NCI-H2029 treated with DMSO at 0.1 percent for 48 hours (cell line): ENCODE data around the gene ARHGEF18.
"Not testable (repeated sequence)": the region's sequence is repeated elsewhere in the genome, so short reads cannot be mapped to it uniquely, and the experiment has no call there.

Experiments
- DNase-seq: peaks from one replicate; lab custom pipeline; 2025; lab: John Stamatoyannopoulos, UW

Gene ARHGEF18

GRCh38 chr19:7348587-7349230 is at the start of gene ARHGEF18:
Gene ARHGEF18 (plus strand): TSS chr19:7348937. CDS start chr19:7362891, 13,954 bp downstream.
- no peak for DNase-seq

- DNase-seq = no peak
These were observed 47.2 kb upstream of the ARHGEF18 start for GRCh38 chr19:7301525-7301924.

- no peak for DNase-seq
These were observed 45.3 kb upstream of the ARHGEF18 start for GRCh38 chr19:7303470-7303869.

DNA sequence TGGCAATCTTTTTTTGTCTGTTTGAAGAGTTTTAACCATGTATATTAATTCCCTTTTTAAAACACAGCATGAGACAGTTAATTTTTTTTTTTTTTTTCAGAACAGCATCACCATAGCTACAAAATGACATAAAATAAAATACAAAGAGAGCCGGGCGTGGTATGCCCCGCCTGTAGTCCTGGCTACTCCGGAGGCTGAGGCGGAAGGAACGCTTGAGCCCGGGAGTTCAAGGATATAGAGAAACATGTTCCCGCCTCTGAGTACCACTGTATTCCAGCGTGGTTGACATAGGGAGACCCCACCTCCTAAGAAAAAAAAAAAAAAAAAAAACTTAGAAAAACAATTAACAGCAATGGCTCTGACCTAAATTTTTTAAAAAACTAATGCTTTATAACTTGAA is 44.5 kb upstream of the ARHGEF18 start:
- DNase-seq = no peak

- no peak for DNase-seq
These were observed 41.0 kb upstream of the ARHGEF18 start for GRCh38 chr19:7307590-7308218.

- not testable (repeated sequence) for DNase-seq
These were observed 40.4 kb upstream of the ARHGEF18 start for GRCh38 chr19:7308327-7308726.

GRCh38 chr19:7311911-7312310 is 36.8 kb upstream of the ARHGEF18 start:
- DNase-seq = no peak

DNA sequence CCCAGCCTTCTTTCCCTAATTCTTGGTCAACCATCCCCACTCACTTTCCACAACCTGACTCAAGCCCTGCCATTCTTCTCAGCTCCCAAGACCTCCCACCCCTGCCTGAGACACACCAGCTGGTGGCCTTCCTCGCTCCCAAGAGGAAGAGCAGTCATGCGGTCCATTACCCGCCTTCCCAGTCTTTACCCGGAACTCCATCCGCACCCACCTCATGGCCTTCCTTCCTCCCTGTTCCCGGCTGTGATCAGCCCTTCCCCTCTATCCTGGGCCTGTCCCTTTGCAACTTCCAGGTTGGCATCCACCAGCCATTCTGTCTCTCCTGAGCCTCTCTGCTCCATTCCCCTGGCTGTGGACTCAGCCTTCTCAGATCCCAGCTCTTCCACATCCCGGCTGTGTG is 35.9 kb upstream of the ARHGEF18 start:
- no peak for DNase-seq

GRCh38 chr19:7318176-7318575 is 30.6 kb upstream of the ARHGEF18 start:
- no peak for DNase-seq

GRCh38 chr19:7326105-7326877 is 22.4 kb upstream of the ARHGEF18 start:
- DNase-seq = no peak

- DNase-seq = no peak
These were observed 20.9 kb upstream of the ARHGEF18 start for GRCh38 chr19:7327802-7328201.

- no peak for DNase-seq
These were observed 20.1 kb upstream of the ARHGEF18 start for GRCh38 chr19:7328647-7329046.

- no peak for DNase-seq
These were observed 17.3 kb upstream of the ARHGEF18 start for GRCh38 chr19:7331446-7331845.

DNA sequence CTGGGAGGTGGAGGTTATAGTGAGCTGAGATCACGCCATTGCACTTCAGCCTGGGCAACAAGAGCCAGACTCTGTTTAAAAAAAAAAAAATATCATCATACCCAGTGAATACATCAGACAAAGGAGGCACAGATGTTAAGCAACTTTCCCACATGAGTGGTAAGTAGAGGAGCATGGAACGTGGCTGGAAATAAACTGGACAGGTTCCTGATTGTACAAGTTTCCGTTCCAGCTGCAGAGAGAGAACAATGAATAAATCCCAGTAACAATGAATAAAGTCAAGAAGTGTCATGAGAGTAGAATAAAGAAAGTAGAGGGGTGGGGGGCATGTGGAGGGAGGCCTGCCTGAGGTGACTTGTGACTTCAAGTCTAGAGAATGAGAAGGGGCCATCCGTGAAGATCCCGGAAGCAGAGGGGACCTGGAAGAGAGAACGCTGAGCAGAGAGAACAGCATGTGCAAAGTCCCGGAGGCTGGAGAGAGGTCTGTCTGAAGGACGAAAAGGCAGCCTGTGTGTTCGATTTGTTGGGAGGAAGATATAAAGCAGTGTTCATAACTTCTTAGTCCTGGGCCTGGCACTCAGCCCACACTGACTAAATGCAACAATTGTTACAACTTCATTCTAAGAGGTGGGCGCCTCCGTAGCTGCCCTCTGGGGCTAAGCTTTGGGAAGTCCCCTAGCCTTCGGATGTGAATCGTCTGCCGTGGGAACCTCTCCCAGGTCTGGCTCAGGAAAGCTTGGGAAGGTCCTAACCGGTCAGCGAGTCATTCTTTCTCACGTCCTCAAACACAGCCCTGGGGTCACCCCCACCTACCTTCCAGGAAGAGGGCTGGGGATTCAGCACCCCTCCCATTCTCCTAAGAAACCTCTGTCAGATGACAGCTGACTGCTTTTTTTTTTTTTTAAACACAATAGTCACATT is 15.3 kb upstream of the ARHGEF18 start:
- DNase-seq = no peak

DNA sequence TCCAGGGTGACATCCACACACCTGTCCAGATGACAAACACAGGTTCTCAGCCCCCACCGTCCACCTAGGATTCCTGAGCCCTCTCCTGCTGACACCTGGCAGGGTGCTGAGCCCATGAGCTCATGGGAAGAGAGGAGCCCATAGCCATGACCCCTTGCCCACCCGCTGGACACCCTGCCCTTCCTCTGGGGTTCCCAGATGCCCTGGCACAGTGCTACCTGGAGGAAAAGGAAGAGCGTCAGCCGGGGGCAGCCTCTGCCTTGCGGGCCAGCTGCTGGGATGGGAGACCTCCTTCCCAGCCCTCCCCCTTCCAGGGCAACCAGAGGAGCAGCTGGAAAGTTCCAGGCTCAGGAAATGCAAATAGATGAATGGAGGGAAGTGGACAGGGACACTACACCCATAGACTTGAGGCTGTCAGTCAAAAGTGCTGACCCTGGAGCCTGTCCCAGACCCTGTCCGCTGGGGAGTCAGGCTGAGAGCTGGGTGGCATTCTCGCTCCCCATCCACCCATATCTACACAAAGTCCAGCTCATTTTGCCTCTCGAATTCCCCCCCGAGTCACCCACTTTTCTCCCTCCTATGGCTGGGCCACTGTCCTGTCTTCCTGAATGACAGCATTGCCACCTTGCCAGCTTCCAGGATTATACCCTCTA is 12.3 kb upstream of the ARHGEF18 start:
- no peak for DNase-seq

GRCh38 chr19:7337380-7338194 is 11.2 kb upstream of the ARHGEF18 start:
- no peak for DNase-seq

DNA sequence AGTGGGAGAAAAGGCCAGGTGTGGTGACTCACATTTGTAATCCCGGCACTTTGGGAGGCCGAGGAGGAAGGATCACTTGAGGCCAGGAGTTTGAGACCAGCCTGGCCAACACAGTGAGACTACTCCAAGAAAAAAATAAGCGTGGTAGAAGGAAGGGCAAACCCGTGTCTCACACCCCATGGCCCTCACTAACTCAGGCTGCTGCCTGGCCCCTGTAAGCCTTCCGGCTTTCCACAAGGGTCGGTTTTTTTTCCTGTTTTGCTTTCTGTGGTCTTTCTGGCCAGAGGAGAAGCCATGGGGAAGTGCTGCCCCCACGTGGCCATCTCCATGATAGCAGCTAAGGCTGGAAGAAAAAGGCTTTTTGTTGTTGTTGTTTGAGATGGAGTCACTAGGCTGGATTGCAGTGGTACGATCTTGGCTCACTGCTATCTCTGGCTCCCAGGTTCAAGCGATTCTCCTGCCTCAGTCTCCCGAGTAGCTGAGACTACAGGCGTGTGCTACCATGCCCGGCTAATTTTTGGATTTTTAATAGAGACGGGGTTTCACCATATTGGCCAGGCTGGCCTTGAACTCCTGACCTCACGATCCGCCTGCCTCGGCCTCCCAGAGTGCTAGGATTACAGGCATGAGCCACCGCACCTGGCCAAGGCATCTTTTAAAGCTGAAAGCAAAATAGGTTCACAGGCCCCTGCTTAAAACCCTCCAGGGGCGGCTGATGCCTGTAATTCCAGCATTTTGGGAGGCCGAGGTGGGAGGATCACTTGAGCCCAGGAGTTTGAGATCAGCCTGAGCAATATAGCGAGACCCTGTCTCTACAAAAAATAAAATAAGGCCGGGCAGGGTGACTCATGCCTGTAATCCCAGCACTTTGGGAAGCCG is 7.5 kb upstream of the ARHGEF18 start:
- peak; percentile 69 for DNase-seq

DNA sequence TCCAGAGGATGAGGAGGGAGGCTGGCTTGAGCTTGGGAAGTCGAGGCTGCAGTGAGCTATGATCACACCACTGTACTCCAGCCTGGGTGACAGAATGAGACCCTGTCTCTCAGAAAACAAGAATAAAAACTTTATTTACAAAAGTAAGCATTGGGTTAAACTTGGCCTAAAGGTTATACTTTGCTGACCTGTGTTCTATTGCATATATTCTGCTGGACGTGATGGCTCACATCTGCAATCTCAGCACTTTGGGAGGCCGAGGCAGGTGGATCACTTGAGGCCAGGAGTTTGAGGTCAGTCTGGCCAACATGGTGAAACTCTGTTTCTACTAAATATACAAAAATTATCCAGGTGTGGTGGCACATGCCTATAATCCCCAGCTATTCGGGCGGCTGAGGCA is 6.6 kb upstream of the ARHGEF18 start:
- no peak for DNase-seq

- no peak for DNase-seq
These were observed 2.2 kb upstream of the ARHGEF18 start for GRCh38 chr19:7346488-7346971.
